NT2/D1 (cell line): ENCODE measurements around the gene FGFR3.

Experiments used
- DNase-seq: peaks from one replicate; pipeline ENCODE4 v3.0.0-alpha.2; 2011; ENCODE audit warnings: low read depth, low spot score
- H3K27me3 ChIP-seq: 2 replicates; pipeline ENCODE4 v1.6.0; 2011; ENCODE audit warnings: mild to moderate bottlenecking; ENCODE audit not compliant: insufficient read length, insufficient read depth
- H3K36me3 ChIP-seq: 2 replicates; pipeline ENCODE4 v1.6.1; 2011; ENCODE audit warnings: mild to moderate bottlenecking, low read length, mixed read lengths; ENCODE audit not compliant: insufficient read depth, insufficient read length
- H3K4me1 ChIP-seq: 2 replicates; pipeline ENCODE4 v1.5.1; 2011; ENCODE audit not compliant: insufficient read depth, insufficient read length
- H3K4me3 ChIP-seq: 2 replicates; pipeline ENCODE4 v1.5.1; 2011; ENCODE audit warnings: low read depth; ENCODE audit not compliant: insufficient read length
- H3K9ac ChIP-seq: 2 replicates; pipeline ENCODE4 v1.6.0; 2011; ENCODE audit warnings: low read depth; ENCODE audit not compliant: insufficient read length
- H3K9me3 ChIP-seq: 2 replicates; pipeline ENCODE4 v1.5.1; 2011; ENCODE audit warnings: mild to moderate bottlenecking, low read length; ENCODE audit not compliant: insufficient read depth
- SUZ12 ChIP-seq: IDR thresholded peaks from 2 replicates; pipeline ENCODE4 v1.6.1; 2011; ENCODE audit not compliant: insufficient read length, insufficient read depth; ENCODE audit errors: extremely low read depth
- YY1 ChIP-seq: IDR thresholded peaks from 2 replicates; pipeline ENCODE4 v1.6.1; 2011; ENCODE audit not compliant: insufficient read length, insufficient read depth
- ZNF274 ChIP-seq: IDR thresholded peaks from 2 replicates; pipeline ENCODE4 v1.6.1; 2011; ENCODE audit warnings: mild to moderate bottlenecking, low read depth, low read length

FGFR3 gene

GRCh38 chr4:1777822-1778641 is 15.1 kb upstream of the FGFR3 start:
- Histone ChIP-seq H3K36me3 (no peaks in the 10 kb centered on the region), H3K9me3 (no peaks in the 10 kb centered on the region), H3K9ac (peak overlapping the region; percentile 92), H3K4me3 (peak overlapping the region; percentile 39), H3K4me1 (peaks cover 69% of the 10 kb centered on the region), H3K27me3 (no peaks in the 10 kb centered on the region)
- DNase-seq, result peak; percentile 96
- TF ChIP-seq YY1, result no peak

GRCh38 chr4:1778642-1779392 is 14.3 kb upstream of the FGFR3 start:
- Histone ChIP-seq H3K36me3 (no peaks in the 10 kb centered on the region), H3K9ac (peak overlapping the region; percentile 74), H3K4me3 (no peak overlapping the region), H3K27me3 (no peaks in the 10 kb centered on the region), H3K9me3 (no peaks in the 10 kb centered on the region), H3K4me1 (peaks cover 62% of the 10 kb centered on the region)
- DNase-seq, result no peak
- TF ChIP-seq SUZ12, result no peak

GRCh38 chr4:1779588-1780382 is 13.3 kb upstream of the FGFR3 start:
- Histone ChIP-seq H3K9me3 (no peaks in the 10 kb centered on the region), H3K9ac (peak overlapping the region; percentile 74), H3K27me3 (peaks cover 3% of the 10 kb centered on the region), H3K4me1 (peaks cover 53% of the 10 kb centered on the region), H3K36me3 (no peaks in the 10 kb centered on the region), H3K4me3 (no peak overlapping the region)
- TF ChIP-seq SUZ12 (no peak), YY1 (no peak), ZNF274 (no peak)
- DNase-seq, result no peak

GRCh38 chr4:1780435-1780834 is 12.7 kb upstream of the FGFR3 start:
- H3K4me3 ChIP-seq, result no peak overlapping the region
- H3K27me3 ChIP-seq, result peaks cover 3% of the 10 kb centered on the region
- no peaks in the 10 kb centered on the region for H3K9me3 ChIP-seq
- H3K9ac ChIP-seq, result no peak overlapping the region
- H3K36me3 ChIP-seq, result no peaks in the 10 kb centered on the region
- no peak for DNase-seq
- peaks cover 52% of the 10 kb centered on the region for H3K4me1 ChIP-seq
- TF ChIP-seq YY1 (no peak), ZNF274 (no peak), SUZ12 (no peak)

GRCh38 chr4:1783015-1783414 is 10.1 kb upstream of the FGFR3 start:
- Histone ChIP-seq H3K4me1 (peaks cover 40% of the 10 kb centered on the region), H3K9me3 (no peaks in the 10 kb centered on the region), H3K36me3 (no peaks in the 10 kb centered on the region), H3K4me3 (no peak overlapping the region), H3K27me3 (peaks cover 3% of the 10 kb centered on the region), H3K9ac (no peak overlapping the region)
- DNase-seq, result no peak
- TF ChIP-seq ZNF274 (no peak), YY1 (no peak), SUZ12 (no peak)

GRCh38 chr4:1783970-1784369 is 9.1 kb upstream of the FGFR3 start:
- Histone ChIP-seq H3K36me3 (no peaks in the 10 kb centered on the region), H3K27me3 (peaks cover 4% of the 10 kb centered on the region), H3K4me1 (peaks cover 35% of the 10 kb centered on the region), H3K4me3 (no peak overlapping the region), H3K9me3 (no peaks in the 10 kb centered on the region), H3K9ac (no peak overlapping the region)
- TF ChIP-seq SUZ12, result no peak
- TF ChIP-seq YY1, result no peak
- no peak for TF ChIP-seq ZNF274
- no peak for DNase-seq

GRCh38 chr4:1784395-1784788 is 8.7 kb upstream of the FGFR3 start:
- TF ChIP-seq YY1 (no peak), SUZ12 (no peak), ZNF274 (no peak)
- no peaks in the 10 kb centered on the region for H3K36me3 ChIP-seq
- peak overlapping the region; percentile 16 for H3K9ac ChIP-seq
- H3K4me3 ChIP-seq, result no peak overlapping the region
- no peaks in the 10 kb centered on the region for H3K9me3 ChIP-seq
- DNase-seq, result no peak
- H3K4me1 ChIP-seq, result peaks cover 35% of the 10 kb centered on the region
- peaks cover 8% of the 10 kb centered on the region for H3K27me3 ChIP-seq
